HG03521 (cell line): Measurements from ENCODE around the gene HOXC6.

Experiments
- ATAC-seq: cut with Tn5 transposase; IDR thresholded peaks from one replicate; pipeline ENCODE4 v1.9.1; 2021; ENCODE audit warnings: mild to moderate bottlenecking, moderate library complexity; ENCODE audit not compliant: unreplicated experiment

The HOXC6 gene

GRCh38 chr12:54025499-54026405 is 2.5 kb upstream of the HOXC6 start:
- no peak for ATAC-seq

- no peak for ATAC-seq
These were observed 1.4 kb upstream of the HOXC6 start for GRCh38 chr12:54026640-54027441.

GRCh38 chr12:54027442-54027786 is 826 bp upstream of the HOXC6 start:
- no peak for ATAC-seq

- ATAC-seq: no peak
These were observed 1.5 kb downstream of the HOXC6 start for GRCh38 chr12:54029529-54030441.

- no peak for ATAC-seq
These were observed 2.2 kb downstream of the HOXC6 start for GRCh38 chr12:54030442-54030801.

- ATAC-seq: no peak
These were observed 2.7 kb downstream of the HOXC6 start for GRCh38 chr12:54030889-54031471.

GRCh38 chr12:54031480-54031879 is 3.2 kb downstream of the HOXC6 start:
- no peak for ATAC-seq

GRCh38 chr12:54032086-54032619 is 3.9 kb downstream of the HOXC6 start:
- no peak for ATAC-seq

- no peak for ATAC-seq
These were observed 4.4 kb downstream of the HOXC6 start, which contains the start of gene HOXC5 for GRCh38 chr12:54032627-54033100. Gene HOXC5 (plus strand): TSS chr12:54033050. CDS start chr12:54033123, 73 bp downstream.

GRCh38 chr12:54033106-54033979 is 5.1 kb downstream of the HOXC6 start:
- ATAC-seq: no peak

GRCh38 chr12:54033980-54034784 is 5.9 kb downstream of the HOXC6 start:
- no peak for ATAC-seq

- no peak for ATAC-seq
These were observed 6.6 kb downstream of the HOXC6 start for GRCh38 chr12:54034785-54035310.

GRCh38 chr12:54035568-54036264 is 7.5 kb downstream of the HOXC6 start:
- ATAC-seq: no peak

GRCh38 chr12:54036620-54037359 is 8.6 kb downstream of the HOXC6 start:
- ATAC-seq: no peak

- no peak for ATAC-seq
These were observed 9.4 kb downstream of the HOXC6 start for GRCh38 chr12:54037360-54038283.
